Parathyroid adenoma (tissue), 2 donors: ENCODE data around the gene CDH13.

Source experiments
- H2AFZ ChIP-seq: fragments of 300-600 bp; sonication (generic); one replicate; pipeline ENCODE4 v1.7.0; 2017; ENCODE audit warnings: antibody characterized with exemption, mild to moderate bottlenecking
- H3K27ac ChIP-seq: fragments of 300-600 bp; sonication (generic); one replicate; pipeline ENCODE4 v1.7.0; 2017
- H3K27me3 ChIP-seq: fragments of 300-600 bp; sonication (generic); one replicate; pipeline ENCODE4 v1.7.0; 2017; ENCODE audit warnings: low read length; ENCODE audit not compliant: control insufficient read depth, insufficient read depth
- H3K36me3 ChIP-seq: fragments of 300-600 bp; sonication (generic); one replicate; pipeline ENCODE4 v1.7.0; 2017; ENCODE audit warnings: low read length; ENCODE audit not compliant: control insufficient read depth, insufficient read depth
- H3K4me1 ChIP-seq: fragments of 300-600 bp; sonication (generic); one replicate; pipeline ENCODE4 v1.7.0; 2017; ENCODE audit warnings: control low read depth
- H3K4me2 ChIP-seq: fragments of 300-600 bp; sonication (generic); one replicate; pipeline ENCODE4 v1.7.0; 2017; ENCODE audit warnings: low read length
- H3K4me3 ChIP-seq: fragments of 300-600 bp; sonication (generic); one replicate; pipeline ENCODE4 v1.7.0; 2017; ENCODE audit warnings: low read depth, low read length
- H3K79me2 ChIP-seq: fragments of 300-600 bp; sonication (generic); one replicate; pipeline ENCODE4 v1.7.0; 2017; ENCODE audit warnings: control low read depth
- H3K9ac ChIP-seq: fragments of 300-600 bp; sonication (generic); one replicate; pipeline ENCODE4 v1.7.0; 2017; ENCODE audit warnings: mild to moderate bottlenecking
- H3K9me3 ChIP-seq: fragments of 300-600 bp; sonication (generic); one replicate; pipeline ENCODE4 v1.7.0; 2017; ENCODE audit warnings: low read length; ENCODE audit not compliant: control insufficient read depth
- CTCF ChIP-seq: fragments of 300-600 bp; sonication (generic); IDR thresholded peaks from one replicate; pipeline ENCODE4 v1.7.0; 2017; ENCODE audit warnings: antibody characterized with exemption, mild to moderate bottlenecking
- donor health status: primary hyperparathyroidism.

The CDH13 gene

DNA sequence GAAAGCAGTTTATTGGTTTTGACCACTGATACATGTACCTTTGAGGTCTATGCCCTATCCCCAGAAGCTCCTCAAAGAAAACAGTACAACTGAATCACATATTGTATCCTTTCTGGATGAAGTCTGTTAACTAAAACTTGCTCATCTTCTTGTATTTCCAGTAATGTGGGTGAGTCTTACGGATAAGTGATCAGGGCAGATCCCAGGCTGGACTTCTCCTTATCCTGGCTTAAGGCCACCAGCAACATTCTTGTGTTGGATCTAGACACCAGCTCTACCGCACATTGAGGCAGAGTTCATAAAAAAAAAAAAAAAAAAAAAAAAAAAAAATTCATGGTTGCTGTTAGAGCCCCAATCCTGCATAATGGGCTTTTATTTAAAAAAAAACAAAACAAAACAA is 644.4 kb downstream of the CDH13 start:
- Histone ChIP-seq H3K4me1 (no peaks in the 10 kb centered on the region), H2AFZ (no peak overlapping the region), H3K27me3 (peaks cover 3% of the 10 kb centered on the region), H3K9me3 (no peaks in the 10 kb centered on the region), H3K4me2 (no peak overlapping the region), H3K27ac (no peak overlapping the region), H3K36me3 (no peaks in the 10 kb centered on the region), H3K79me2 (no peaks in the 10 kb centered on the region), H3K4me3 (no peak overlapping the region), H3K9ac (no peak overlapping the region)
- TF ChIP-seq CTCF, result no peak

DNA sequence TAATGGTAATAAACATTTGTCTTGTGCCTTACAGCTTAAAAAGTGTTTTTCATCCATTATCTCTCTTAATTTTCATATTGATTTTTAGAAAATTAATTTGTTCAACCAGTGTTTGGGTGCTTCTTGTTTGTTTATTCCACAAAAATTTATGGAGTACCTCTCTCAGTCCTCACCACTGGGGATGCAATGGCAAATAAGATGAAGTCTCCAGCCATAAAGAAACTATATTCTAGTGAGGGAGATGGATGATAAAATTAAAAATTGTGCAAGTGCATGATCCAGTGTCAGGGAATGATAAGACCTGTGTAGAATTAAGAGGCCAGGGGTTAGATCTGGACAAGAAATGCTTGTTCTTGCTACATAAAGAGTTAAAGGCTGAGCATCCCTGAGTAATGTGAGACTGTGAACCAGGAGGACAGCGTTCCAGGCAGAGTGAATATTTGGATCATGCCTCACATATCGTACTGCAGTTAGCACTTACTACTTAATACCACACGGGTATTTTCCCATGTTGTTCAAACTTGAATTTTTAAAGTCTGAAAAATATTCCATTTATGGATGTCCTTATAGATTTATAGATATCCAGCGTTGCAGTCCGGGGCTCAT is 645.3 kb downstream of the CDH13 start:
- H3K9me3 ChIP-seq, result no peaks in the 10 kb centered on the region
- H3K4me1 ChIP-seq, result no peaks in the 10 kb centered on the region
- H3K4me2 ChIP-seq, result no peak overlapping the region
- no peak overlapping the region for H3K4me3 ChIP-seq
- no peak overlapping the region for H3K9ac ChIP-seq
- H3K27me3 ChIP-seq, result peaks cover under 1% of the 10 kb centered on the region
- no peak overlapping the region for H2AFZ ChIP-seq
- H3K79me2 ChIP-seq, result no peaks in the 10 kb centered on the region
- no peaks in the 10 kb centered on the region for H3K36me3 ChIP-seq
- TF ChIP-seq CTCF, result no peak
- H3K27ac ChIP-seq, result no peak overlapping the region

DNA sequence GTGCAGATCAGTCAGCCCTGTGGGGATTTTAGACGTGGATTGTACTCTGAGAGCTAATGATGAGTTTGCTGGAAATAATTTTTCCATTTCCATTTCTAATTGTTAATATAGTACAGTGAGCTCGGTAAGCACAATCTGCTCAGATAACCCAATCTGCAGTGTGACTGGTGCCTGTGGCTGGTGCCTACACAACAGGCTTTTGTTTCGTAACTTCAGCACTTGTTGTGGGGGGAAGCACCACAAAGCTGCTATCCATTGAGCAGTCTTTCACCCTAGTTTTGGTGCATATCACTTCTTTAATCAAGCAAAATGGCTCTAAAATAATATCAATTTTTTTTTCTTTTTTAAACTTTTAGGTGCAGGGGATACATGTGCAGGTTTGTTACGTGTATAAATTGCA is 646.1 kb downstream of the CDH13 start:
- H3K27ac ChIP-seq, result no peak overlapping the region
- no peaks in the 10 kb centered on the region for H3K9me3 ChIP-seq
- no peaks in the 10 kb centered on the region for H3K4me1 ChIP-seq
- TF ChIP-seq CTCF, result no peak
- H3K4me2 ChIP-seq, result no peak overlapping the region
- H3K27me3 ChIP-seq, result no peaks in the 10 kb centered on the region
- H3K9ac ChIP-seq, result no peak overlapping the region
- H2AFZ ChIP-seq, result no peak overlapping the region
- H3K4me3 ChIP-seq, result no peak overlapping the region
- H3K36me3 ChIP-seq, result no peaks in the 10 kb centered on the region
- H3K79me2 ChIP-seq, result no peaks in the 10 kb centered on the region

- no peaks in the 10 kb centered on the region for H3K4me1 ChIP-seq
- TF ChIP-seq CTCF, result no peak
- H3K9me3 ChIP-seq, result no peaks in the 10 kb centered on the region
- no peak overlapping the region for H3K4me2 ChIP-seq
- H3K27me3 ChIP-seq, result no peaks in the 10 kb centered on the region
- H3K36me3 ChIP-seq, result no peaks in the 10 kb centered on the region
- no peaks in the 10 kb centered on the region for H3K79me2 ChIP-seq
- no peak overlapping the region for H3K27ac ChIP-seq
- H2AFZ ChIP-seq, result no peak overlapping the region
- H3K4me3 ChIP-seq, result no peak overlapping the region
- H3K9ac ChIP-seq, result no peak overlapping the region
These were observed 646.9 kb downstream of the CDH13 start for GRCh38 chr16:83273504-83274173.

- Histone ChIP-seq H3K79me2 (no peaks in the 10 kb centered on the region), H3K4me3 (no peak overlapping the region), H2AFZ (no peak overlapping the region), H3K27ac (no peak overlapping the region), H3K9ac (no peak overlapping the region), H3K36me3 (no peaks in the 10 kb centered on the region), H3K9me3 (no peaks in the 10 kb centered on the region), H3K27me3 (no peaks in the 10 kb centered on the region), H3K4me1 (no peaks in the 10 kb centered on the region), H3K4me2 (no peak overlapping the region)
- no peak for TF ChIP-seq CTCF
These were observed 652.5 kb downstream of the CDH13 start for GRCh38 chr16:83279251-83279650.
